KMS-11 (cell line): ENCODE results near the gene PON2.

Source experiments
- H2AFZ ChIP-seq: fragments of 200-600 bp; sonication (generic); 2 replicates; pipeline ENCODE4 v1.6.1; 2016; ENCODE audit warnings: antibody characterized with exemption, mixed run types, low read depth
- H3K27ac ChIP-seq: fragments of 200-600 bp; sonication (generic); 2 replicates; pipeline ENCODE4 v1.6.1; 2016; ENCODE audit warnings: mild to moderate bottlenecking, mixed run types
- H3K27me3 ChIP-seq: fragments of 200-600 bp; sonication (generic); 2 replicates; pipeline ENCODE4 v1.6.1; 2017; ENCODE audit warnings: mild to moderate bottlenecking, low read depth, mixed run types, moderate library complexity; ENCODE audit not compliant: insufficient read depth
- H3K36me3 ChIP-seq: fragments of 200-600 bp; sonication (generic); 2 replicates; pipeline ENCODE4 v1.6.1; 2017; ENCODE audit warnings: mild to moderate bottlenecking, mixed run types; ENCODE audit not compliant: insufficient read depth
- H3K4me1 ChIP-seq: fragments of 200-600 bp; sonication (generic); 2 replicates; pipeline ENCODE4 v1.6.1; 2016; ENCODE audit warnings: mild to moderate bottlenecking, low read depth, mixed run types; ENCODE audit not compliant: poor library complexity, severe bottlenecking
- H3K4me2 ChIP-seq: fragments of 200-600 bp; sonication (generic); 2 replicates; pipeline ENCODE4 v1.7.0; 2016; ENCODE audit warnings: mild to moderate bottlenecking, mixed run types
- H3K4me3 ChIP-seq: fragments of 200-600 bp; sonication (generic); IDR thresholded peaks from 2 replicates; pipeline ENCODE4 v1.6.1; 2017; ENCODE audit warnings: low read depth, low read length, mixed read lengths; ENCODE audit not compliant: insufficient read depth
- H3K79me2 ChIP-seq: fragments of 200-600 bp; sonication (generic); 2 replicates; pipeline ENCODE4 v1.6.1; 2016; ENCODE audit warnings: low read depth, mixed run types; ENCODE audit not compliant: insufficient read depth
- H3K9ac ChIP-seq: fragments of 200-600 bp; sonication (generic); 2 replicates; pipeline ENCODE4 v1.6.1; 2016; ENCODE audit warnings: mild to moderate bottlenecking, mixed run types
- H4K20me1 ChIP-seq: fragments of 200-600 bp; sonication (generic); 2 replicates; pipeline ENCODE4 v1.6.1; 2016; ENCODE audit warnings: mild to moderate bottlenecking, mixed run types; ENCODE audit not compliant: insufficient read depth
- CTCF ChIP-seq: fragments of 200-600 bp; sonication (generic); conservative IDR thresholded peaks from 2 replicates; pipeline ENCODE4 v1.6.1; 2017; ENCODE audit warnings: low read depth, mild to moderate bottlenecking, antibody characterized with exemption, low read length, moderate library complexity, mixed read lengths

Gene PON2

GRCh38 chr7:95365151-95365550 is 69.7 kb downstream of the PON2 start:
- no peaks in the 10 kb centered on the region for H3K4me1 ChIP-seq
- H3K36me3 ChIP-seq, result no peaks in the 10 kb centered on the region
- H3K4me3 ChIP-seq, result no peak overlapping the region
- no peak overlapping the region for H3K27ac ChIP-seq
- H4K20me1 ChIP-seq, result no peaks in the 10 kb centered on the region
- H3K27me3 ChIP-seq, result no peaks in the 10 kb centered on the region
- H3K9ac ChIP-seq, result no peak overlapping the region
- no peak for TF ChIP-seq CTCF
- no peak overlapping the region for H2AFZ ChIP-seq
- no peak overlapping the region for H3K4me2 ChIP-seq
- H3K79me2 ChIP-seq, result no peaks in the 10 kb centered on the region

GRCh38 chr7:95357623-95358022 is 77.2 kb downstream of the PON2 start:
- Histone ChIP-seq H3K9ac (no peak overlapping the region), H3K36me3 (no peaks in the 10 kb centered on the region), H3K27ac (no peak overlapping the region), H3K79me2 (no peaks in the 10 kb centered on the region), H3K4me3 (no peak overlapping the region), H2AFZ (no peak overlapping the region), H4K20me1 (no peaks in the 10 kb centered on the region), H3K4me1 (no peaks in the 10 kb centered on the region), H3K4me2 (no peak overlapping the region), H3K27me3 (no peaks in the 10 kb centered on the region)
- no peak for TF ChIP-seq CTCF
